ENCODE results near the gene ZNF827. TPM values are rescaled to one million over a fixed set of nuclear protein-coding genes. Genes with fewer than 3 reads are reported as not detected.

The ZNF827 gene
- total and polyA plus RNA-seq, 8 donors: 3.8 to 13.8 (median 5.1) TPM

DNA sequence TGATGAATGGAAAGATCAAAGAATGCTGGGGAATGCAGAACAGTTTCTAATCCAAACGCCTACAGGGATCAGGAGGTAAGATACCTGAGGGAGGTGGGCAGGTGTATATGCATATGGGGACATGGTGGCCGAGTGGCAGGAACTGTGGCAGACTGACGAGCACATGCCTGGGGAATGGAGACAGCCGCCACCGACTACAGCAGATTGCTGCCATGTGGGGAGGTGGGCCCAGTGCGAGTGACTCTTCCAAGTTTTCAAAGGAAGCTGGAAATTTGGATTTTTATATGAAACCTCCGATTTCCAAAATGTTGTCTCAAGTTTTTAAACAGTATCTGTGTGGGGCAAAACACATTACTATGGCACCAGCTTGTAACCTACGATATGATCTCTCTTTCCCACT lies 9.9 kb downstream of the ZNF827 start:
- Histone ChIP-seq H3K27me3 (no peaks in the 10 kb centered on the region), H3K9me3 (no peaks in the 10 kb centered on the region), H3K4me3 (no peak overlapping the region), H3K27ac (no peak overlapping the region), H3K36me3 (no peaks in the 10 kb centered on the region), H3K4me1 (peaks cover 0 to 4% (median 3%) of the 10 kb centered on the region in 3 donors)
- ATAC-seq: no peak
- intact Hi-C loops (cut with DNase I): no loop called here
- DNase-seq: no peak
- TF ChIP-seq, protein P1, sequence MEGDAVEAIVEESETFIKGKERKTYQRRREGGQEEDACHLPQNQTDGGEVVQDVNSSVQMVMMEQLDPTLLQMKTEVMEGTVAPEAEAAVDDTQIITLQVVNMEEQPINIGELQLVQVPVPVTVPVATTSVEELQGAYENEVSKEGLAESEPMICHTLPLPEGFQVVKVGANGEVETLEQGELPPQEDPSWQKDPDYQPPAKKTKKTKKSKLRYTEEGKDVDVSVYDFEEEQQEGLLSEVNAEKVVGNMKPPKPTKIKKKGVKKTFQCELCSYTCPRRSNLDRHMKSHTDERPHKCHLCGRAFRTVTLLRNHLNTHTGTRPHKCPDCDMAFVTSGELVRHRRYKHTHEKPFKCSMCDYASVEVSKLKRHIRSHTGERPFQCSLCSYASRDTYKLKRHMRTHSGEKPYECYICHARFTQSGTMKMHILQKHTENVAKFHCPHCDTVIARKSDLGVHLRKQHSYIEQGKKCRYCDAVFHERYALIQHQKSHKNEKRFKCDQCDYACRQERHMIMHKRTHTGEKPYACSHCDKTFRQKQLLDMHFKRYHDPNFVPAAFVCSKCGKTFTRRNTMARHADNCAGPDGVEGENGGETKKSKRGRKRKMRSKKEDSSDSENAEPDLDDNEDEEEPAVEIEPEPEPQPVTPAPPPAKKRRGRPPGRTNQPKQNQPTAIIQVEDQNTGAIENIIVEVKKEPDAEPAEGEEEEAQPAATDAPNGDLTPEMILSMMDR (IDR thresholded peaks at IDR 0.05): no peak
- 93 to 96% methylated on average over 8 of the region's 8 CpGs for WGBS, 2 donors
- FAIRE-seq: no peak

DNA sequence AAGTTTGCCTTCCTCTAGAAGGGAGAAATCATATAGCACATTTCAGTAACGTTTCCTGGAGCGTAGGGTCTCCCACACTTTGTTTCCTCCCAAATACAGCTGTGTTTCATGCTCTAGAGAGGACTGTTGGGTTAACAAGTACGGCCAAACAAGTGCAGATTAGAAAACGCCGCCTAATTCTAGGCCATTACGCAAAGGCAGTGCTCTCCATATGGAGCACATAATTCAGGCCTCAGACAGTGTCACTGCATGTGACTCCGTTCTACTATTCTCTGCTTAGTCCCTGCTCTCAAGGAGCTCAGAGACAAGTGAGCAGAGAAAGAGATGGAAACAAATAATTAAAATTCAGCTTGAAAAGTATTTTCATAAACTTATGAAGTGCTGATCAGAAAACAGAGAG lies 11.6 kb downstream of the ZNF827 start:
- no peaks in the 10 kb centered on the region for H3K36me3 ChIP-seq
- H3K4me1 ChIP-seq: peaks cover 0 to 3% (median 0%) of the 10 kb centered on the region in 3 donors
- no peak for DNase-seq
- WGBS, 2 donors: 91 to 92% methylated on average over 7 of the region's 7 CpGs
- ATAC-seq: no peak
- no peak overlapping the region for H3K4me3 ChIP-seq
- no peak overlapping the region for H3K27ac ChIP-seq
- intact Hi-C loops (cut with DNase I): no loop called here
- TF ChIP-seq, protein P1 (IDR thresholded peaks at IDR 0.05): no peak
- FAIRE-seq: no peak
- H3K9me3 ChIP-seq: no peaks in the 10 kb centered on the region
- H3K27me3 ChIP-seq: no peaks in the 10 kb centered on the region

DNA sequence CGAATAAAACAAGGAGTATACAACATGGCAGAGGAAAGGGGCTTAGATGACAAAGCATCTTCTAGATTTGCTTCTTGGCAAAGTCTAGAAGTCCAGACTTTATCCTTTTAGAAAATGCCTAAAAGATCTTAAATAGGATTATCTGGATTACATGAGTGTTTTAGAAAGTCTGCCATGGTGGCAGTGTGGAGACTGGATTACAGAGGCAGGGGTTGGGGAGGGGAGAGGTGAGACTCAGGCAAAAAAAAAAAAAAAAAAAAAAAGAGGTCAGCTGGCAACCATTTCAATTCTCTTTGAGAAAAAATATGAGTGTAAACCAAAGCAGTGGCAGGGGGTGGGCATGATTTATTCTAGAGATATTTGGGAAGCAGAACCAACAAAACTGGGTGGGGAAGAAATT lies 17.4 kb downstream of the ZNF827 start:
- no peak for FAIRE-seq
- WGBS, 2 donors: 87 to 93% methylated on average over 1 of the region's 1 CpG
- intact Hi-C loops (cut with DNase I): no loop called here
- H3K4me1 ChIP-seq: no peaks in the 10 kb centered on the region
- H3K27ac ChIP-seq: no peak overlapping the region
- no peaks in the 10 kb centered on the region for H3K27me3 ChIP-seq
- no peak overlapping the region for H3K4me3 ChIP-seq
- no peak for ATAC-seq
- H3K36me3 ChIP-seq: no peaks in the 10 kb centered on the region
- DNase-seq: no peak
- H3K9me3 ChIP-seq: no peaks in the 10 kb centered on the region
- TF ChIP-seq, protein P1 (IDR thresholded peaks at IDR 0.05): no peak

GRCh38 chr4:145920205-145920604 lies 18.4 kb downstream of the ZNF827 start:
- Histone ChIP-seq H3K27ac (no peak overlapping the region), H3K9me3 (no peaks in the 10 kb centered on the region), H3K36me3 (no peaks in the 10 kb centered on the region), H3K4me3 (no peak overlapping the region), H3K4me1 (no peaks in the 10 kb centered on the region), H3K27me3 (no peaks in the 10 kb centered on the region)
- ATAC-seq: peak in 1 of 4 donors; percentile 22
- FAIRE-seq: no peak
- intact Hi-C loops (cut with DNase I): no loop called here
- 76 to 80% methylated on average over 8 of the region's 8 CpGs for WGBS, 2 donors
- no peak for DNase-seq
- TF ChIP-seq, protein P1 (IDR thresholded peaks at IDR 0.05): no peak

DNA sequence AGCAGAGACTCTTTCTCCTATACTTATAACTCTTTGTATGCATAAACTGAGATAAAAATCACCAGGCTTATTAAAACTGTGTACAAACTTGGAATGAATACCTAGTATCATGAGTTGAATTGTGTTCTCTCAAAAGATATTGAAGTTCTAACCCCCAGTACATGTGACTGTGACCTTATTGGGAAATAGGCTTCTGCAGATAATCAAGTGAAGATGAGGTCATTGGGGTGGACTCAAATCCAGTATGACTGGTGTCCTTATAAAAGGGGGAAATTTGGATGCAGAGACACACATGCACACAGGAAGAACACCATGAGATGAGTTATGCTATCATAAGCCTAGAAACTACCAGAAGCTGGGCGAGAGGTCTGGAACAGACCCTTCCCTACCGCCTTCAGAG lies 26.2 kb downstream of the ZNF827 start:
- ATAC-seq (no peak), FAIRE-seq (no peak), DNase-seq (no peak)
- WGBS, 2 donors: 95 to 98% methylated on average over 2 of the region's 2 CpGs
- TF ChIP-seq, protein P1 (IDR thresholded peaks at IDR 0.05): no peak
- no peaks in the 10 kb centered on the region for H3K27me3 ChIP-seq
- H3K4me1 ChIP-seq: peaks cover 6 to 13% (median 8%) of the 10 kb centered on the region in 3 donors
- no peak overlapping the region for H3K4me3 ChIP-seq
- intact Hi-C loops (cut with DNase I): no loop called here
- no peaks in the 10 kb centered on the region for H3K9me3 ChIP-seq
- H3K36me3 ChIP-seq: no peaks in the 10 kb centered on the region
- H3K27ac ChIP-seq: no peak overlapping the region
